HepG2 (cell line): ENCODE measurements around the gene PIAS1. TPM values are rescaled to one million over a fixed set of nuclear protein-coding genes. Genes with fewer than 3 reads are reported as not detected.

Source experiments
- ETV6 ChIP-seq: sonication (generic); formaldehyde crosslinking; conservative IDR thresholded peaks from 2 replicates; pipeline ENCODE4 v1.4.0; 2020; ENCODE audit warnings: missing genetic modification reagents
- FIP1L1 ChIP-seq: fragments of 200-400 bp; formaldehyde crosslinking; IDR thresholded peaks from 2 replicates; pipeline ENCODE4 v1.6.1; 2018; ENCODE audit warnings: low read depth, mild to moderate bottlenecking, low read length, moderate library complexity, borderline replicate concordance; ENCODE audit not compliant: insufficient read depth
- HNRNPLL ChIP-seq: fragments of 200-400 bp; formaldehyde crosslinking; IDR thresholded peaks from 2 replicates; pipeline ENCODE4 v1.6.1; 2017; ENCODE audit warnings: mild to moderate bottlenecking, low read depth, low read length; ENCODE audit not compliant: poor library complexity, severe bottlenecking
- ISL2 ChIP-seq: sonication (generic); formaldehyde crosslinking; IDR thresholded peaks from 2 replicates; pipeline ENCODE4 v1.5.0; 2020; ENCODE audit warnings: missing genetic modification reagents
- MATR3 ChIP-seq: sonication (generic); formaldehyde crosslinking; IDR thresholded peaks from 2 replicates; pipeline ENCODE4 v1.4.0; 2020; ENCODE audit warnings: missing genetic modification reagents
- MBNL3 ChIP-seq: fragments of 250-450 bp; sonication (Bioruptor Pico); conservative IDR thresholded peaks from 2 replicates; pipeline ENCODE4 v1.8.0; 2022; ENCODE audit warnings: mild to moderate bottlenecking, inconsistent platforms
- NFE2L2 ChIP-seq: fragments of 150-350 bp; IDR thresholded peaks from 2 replicates; pipeline ENCODE4 v1.6.1; 2014; ENCODE audit warnings: low read length
- NONO ChIP-seq, 2 experiments: fragments of 450-650 bp in 1 of 2; sonication (generic) in 1 of 2; formaldehyde crosslinking in 1 of 2; IDR thresholded peaks in 1 of 2; conservative IDR thresholded peaks in 1 of 2; 2 replicates each; pipeline versions ENCODE4 v1.6.1 to v1.8.0; 2017 to 2022; ENCODE audit warnings: mild to moderate bottlenecking in 1 of 2, missing genetic modification reagents in 1 of 2, moderate library complexity in 1 of 2
- PITX1 ChIP-seq: sonication (generic); formaldehyde crosslinking; IDR thresholded peaks from 2 replicates; pipeline ENCODE4 v1.5.1; 2020; ENCODE audit warnings: mild to moderate bottlenecking, missing genetic modification reagents
- PRPF4 ChIP-seq: fragments of 200-400 bp; formaldehyde crosslinking; IDR thresholded peaks from 2 replicates; pipeline ENCODE4 v1.6.1; 2016; ENCODE audit warnings: low read length, low read depth; ENCODE audit not compliant: poor library complexity, severe bottlenecking
- TMF1 ChIP-seq: sonication (generic); formaldehyde crosslinking; IDR thresholded peaks from 2 replicates; pipeline ENCODE4 v1.8.1; 2022; ENCODE audit warnings: low read depth, missing genetic modification reagents
- ZIK1 ChIP-seq: sonication (generic); formaldehyde crosslinking; IDR thresholded peaks from 2 replicates; pipeline ENCODE4 v1.5.0; 2020; ENCODE audit warnings: mild to moderate bottlenecking, low read depth, missing genetic modification reagents, borderline replicate concordance
- ZNF33B ChIP-seq: sonication (generic); formaldehyde crosslinking; IDR thresholded peaks from 2 replicates; pipeline ENCODE4 v1.5.1; 2020; ENCODE audit warnings: mild to moderate bottlenecking, missing genetic modification reagents
- ZNF607 ChIP-seq: sonication (generic); formaldehyde crosslinking; IDR thresholded peaks from 2 replicates; pipeline ENCODE4 v1.5.1; 2020; ENCODE audit warnings: missing genetic modification reagents, mild to moderate bottlenecking, borderline replicate concordance
- ZNF776 ChIP-seq: sonication (generic); formaldehyde crosslinking; IDR thresholded peaks from 2 replicates; pipeline ENCODE4 v1.4.0; 2020; ENCODE audit warnings: mild to moderate bottlenecking, missing genetic modification reagents
- ZSCAN22 ChIP-seq: sonication (generic); formaldehyde crosslinking; IDR thresholded peaks from 2 replicates; pipeline ENCODE4 v1.4.0; 2020; ENCODE audit warnings: mild to moderate bottlenecking, missing genetic modification reagents
- ZSCAN29 ChIP-seq: sonication (generic); formaldehyde crosslinking; conservative IDR thresholded peaks from 2 replicates; pipeline ENCODE4 v1.4.0; 2020; ENCODE audit warnings: mild to moderate bottlenecking, missing genetic modification reagents
- ZSCAN9 ChIP-seq: IDR thresholded peaks from 2 replicates; pipeline ENCODE4 v1.6.1; 2016; ENCODE audit warnings: borderline replicate concordance
- polyA plus RNA-seq, 8 experiments: library from polyadenylated mRNA; depleted of rRNA in 3 of 8; stranded (reverse) in 7 of 8; unstranded in 1 of 8; fragments of >200 nt; fragmentation: Illumina TruSeq in 4 of 8; extraction: Trizol in 4 of 8; gene quantifications; 2 replicates each; pipeline versions ENCODE4 v1.2.1 to v1.2.3, GENCODE V29; 2011 to 2016; ENCODE audit warnings: low read depth in 4 of 8, missing spikeins in 1 of 8, mixed read lengths in 1 of 8; ENCODE audit not compliant: insufficient read depth in 1 of 8
- total RNA-seq, 5 experiments: library from RNA; depleted of rRNA; stranded (reverse); fragments of >200 nt; fragmentation: Illumina TruSeq; extraction: Trizol; gene quantifications; 2 replicates each; pipeline ENCODE4 v1.2.3, GENCODE V29; 2016; ENCODE audit warnings: low read depth in 1 of 5
- TF ChIP-seq, protein P1 (sequence below): sonication (generic); formaldehyde crosslinking; IDR thresholded peaks from 2 replicates; pipeline ENCODE4 v1.4.0; 2020; ENCODE audit warnings: missing genetic modification reagents
- TF ChIP-seq, protein P2 (sequence below): sonication (generic); formaldehyde crosslinking; conservative IDR thresholded peaks from 2 replicates; pipeline ENCODE4 v1.4.0; 2020; ENCODE audit warnings: missing genetic modification reagents
- TF ChIP-seq, protein P3 (sequence below): sonication (generic); formaldehyde crosslinking; IDR thresholded peaks from 2 replicates; pipeline ENCODE4 v1.4.0; 2020; ENCODE audit warnings: mild to moderate bottlenecking, missing genetic modification reagents
- TF ChIP-seq, protein P4 (sequence below): IDR thresholded peaks from 2 replicates; pipeline ENCODE4 v1.6.1; 2016; ENCODE audit warnings: low read depth, control low read depth
- TF ChIP-seq, protein P5 (sequence below): sonication (generic); formaldehyde crosslinking; IDR thresholded peaks from 2 replicates; pipeline ENCODE4 v1.4.0; 2020; ENCODE audit warnings: mild to moderate bottlenecking, missing genetic modification reagents

The PIAS1 gene
- total and polyA plus RNA-seq, 2 of the 13 experiments (the other 11 are each of a cell fraction or from before 2014, with no cell fraction given): 20.7 to 33.7 TPM

- TF ChIP-seq, protein P1, sequence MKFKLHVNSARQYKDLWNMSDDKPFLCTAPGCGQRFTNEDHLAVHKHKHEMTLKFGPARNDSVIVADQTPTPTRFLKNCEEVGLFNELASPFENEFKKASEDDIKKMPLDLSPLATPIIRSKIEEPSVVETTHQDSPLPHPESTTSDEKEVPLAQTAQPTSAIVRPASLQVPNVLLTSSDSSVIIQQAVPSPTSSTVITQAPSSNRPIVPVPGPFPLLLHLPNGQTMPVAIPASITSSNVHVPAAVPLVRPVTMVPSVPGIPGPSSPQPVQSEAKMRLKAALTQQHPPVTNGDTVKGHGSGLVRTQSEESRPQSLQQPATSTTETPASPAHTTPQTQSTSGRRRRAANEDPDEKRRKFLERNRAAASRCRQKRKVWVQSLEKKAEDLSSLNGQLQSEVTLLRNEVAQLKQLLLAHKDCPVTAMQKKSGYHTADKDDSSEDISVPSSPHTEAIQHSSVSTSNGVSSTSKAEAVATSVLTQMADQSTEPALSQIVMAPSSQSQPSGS: no peak
- TF ChIP-seq ETV6 (CRISPR knock-in tag): peak; percentile 94
- TF ChIP-seq, protein P2, sequence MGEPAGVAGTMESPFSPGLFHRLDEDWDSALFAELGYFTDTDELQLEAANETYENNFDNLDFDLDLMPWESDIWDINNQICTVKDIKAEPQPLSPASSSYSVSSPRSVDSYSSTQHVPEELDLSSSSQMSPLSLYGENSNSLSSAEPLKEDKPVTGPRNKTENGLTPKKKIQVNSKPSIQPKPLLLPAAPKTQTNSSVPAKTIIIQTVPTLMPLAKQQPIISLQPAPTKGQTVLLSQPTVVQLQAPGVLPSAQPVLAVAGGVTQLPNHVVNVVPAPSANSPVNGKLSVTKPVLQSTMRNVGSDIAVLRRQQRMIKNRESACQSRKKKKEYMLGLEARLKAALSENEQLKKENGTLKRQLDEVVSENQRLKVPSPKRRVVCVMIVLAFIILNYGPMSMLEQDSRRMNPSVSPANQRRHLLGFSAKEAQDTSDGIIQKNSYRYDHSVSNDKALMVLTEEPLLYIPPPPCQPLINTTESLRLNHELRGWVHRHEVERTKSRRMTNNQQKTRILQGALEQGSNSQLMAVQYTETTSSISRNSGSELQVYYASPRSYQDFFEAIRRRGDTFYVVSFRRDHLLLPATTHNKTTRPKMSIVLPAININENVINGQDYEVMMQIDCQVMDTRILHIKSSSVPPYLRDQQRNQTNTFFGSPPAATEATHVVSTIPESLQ (CRISPR knock-in tag): no peak
- TF ChIP-seq, protein P3, sequence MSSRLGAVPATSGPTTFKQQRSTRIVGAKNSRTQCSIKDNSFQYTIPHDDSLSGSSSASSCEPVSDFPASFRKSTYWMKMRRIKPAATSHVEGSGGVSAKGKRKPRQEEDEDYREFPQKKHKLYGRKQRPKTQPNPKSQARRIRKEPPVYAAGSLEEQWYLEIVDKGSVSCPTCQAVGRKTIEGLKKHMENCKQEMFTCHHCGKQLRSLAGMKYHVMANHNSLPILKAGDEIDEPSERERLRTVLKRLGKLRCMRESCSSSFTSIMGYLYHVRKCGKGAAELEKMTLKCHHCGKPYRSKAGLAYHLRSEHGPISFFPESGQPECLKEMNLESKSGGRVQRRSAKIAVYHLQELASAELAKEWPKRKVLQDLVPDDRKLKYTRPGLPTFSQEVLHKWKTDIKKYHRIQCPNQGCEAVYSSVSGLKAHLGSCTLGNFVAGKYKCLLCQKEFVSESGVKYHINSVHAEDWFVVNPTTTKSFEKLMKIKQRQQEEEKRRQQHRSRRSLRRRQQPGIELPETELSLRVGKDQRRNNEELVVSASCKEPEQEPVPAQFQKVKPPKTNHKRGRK (CRISPR knock-in tag): no peak
- TF ChIP-seq PITX1 (CRISPR knock-in tag): no peak
- no peak for TF ChIP-seq ISL2 (CRISPR knock-in tag)
- TF ChIP-seq, protein P4, sequence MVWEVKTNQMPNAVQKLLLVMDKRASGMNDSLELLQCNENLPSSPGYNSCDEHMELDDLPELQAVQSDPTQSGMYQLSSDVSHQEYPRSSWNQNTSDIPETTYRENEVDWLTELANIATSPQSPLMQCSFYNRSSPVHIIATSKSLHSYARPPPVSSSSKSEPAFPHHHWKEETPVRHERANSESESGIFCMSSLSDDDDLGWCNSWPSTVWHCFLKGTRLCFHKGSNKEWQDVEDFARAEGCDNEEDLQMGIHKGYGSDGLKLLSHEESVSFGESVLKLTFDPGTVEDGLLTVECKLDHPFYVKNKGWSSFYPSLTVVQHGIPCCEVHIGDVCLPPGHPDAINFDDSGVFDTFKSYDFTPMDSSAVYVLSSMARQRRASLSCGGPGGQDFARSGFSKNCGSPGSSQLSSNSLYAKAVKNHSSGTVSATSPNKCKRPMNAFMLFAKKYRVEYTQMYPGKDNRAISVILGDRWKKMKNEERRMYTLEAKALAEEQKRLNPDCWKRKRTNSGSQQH: peak; percentile 54; the same call in 1 of the 2 replicates
- peak; percentile 95 for TF ChIP-seq ZNF607 (CRISPR knock-in tag)
- no peak for TF ChIP-seq MBNL3
- TF ChIP-seq TMF1: peak; percentile 74; the same call in 1 of the 2 replicates
- TF ChIP-seq HNRNPLL: peak; percentile 34
- TF ChIP-seq ZSCAN22 (CRISPR knock-in tag): peak; percentile 80; the same call in 1 of the 2 replicates
- no peak for TF ChIP-seq FIP1L1
- peak; percentile 25; the same call in 1 of the 2 replicates for TF ChIP-seq ZSCAN9 (CRISPR knock-in tag)
- TF ChIP-seq ZIK1 (CRISPR knock-in tag): peak; percentile 97; the same call in 1 of the 2 replicates
- TF ChIP-seq ZNF776 (CRISPR knock-in tag): peak; percentile 82; the same call in 1 of the 2 replicates
- TF ChIP-seq MATR3 (CRISPR knock-in tag): no peak
- no peak for TF ChIP-seq ZNF33B
- no peak for TF ChIP-seq NONO (IDR thresholded peaks at IDR 0.05)
- TF ChIP-seq NONO (CRISPR knock-in tag; conservative IDR thresholded peaks at IDR 0.05): peak; percentile 48; the same call in 1 of the 2 replicates
- no peak for TF ChIP-seq PRPF4
- TF ChIP-seq NFE2L2: no peak
- TF ChIP-seq, protein P5, sequence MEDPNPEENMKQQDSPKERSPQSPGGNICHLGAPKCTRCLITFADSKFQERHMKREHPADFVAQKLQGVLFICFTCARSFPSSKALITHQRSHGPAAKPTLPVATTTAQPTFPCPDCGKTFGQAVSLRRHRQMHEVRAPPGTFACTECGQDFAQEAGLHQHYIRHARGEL (CRISPR knock-in tag): no peak
- peak; percentile 49; the same call in 1 of the 2 replicates for TF ChIP-seq ZSCAN29
These were observed 175.5 kb downstream of the PIAS1 start, which contains the start of gene CLN6 (continued) for GRCh38 chr15:68229386-68230156.
